ENCODE measurements around the gene SKOR1.
A peak's percentile ranks its signal among the peaks of the same experiment; 100 is the strongest.

Gene SKOR1

GRCh38 chr15:67820122-67820991 lies 5.0 kb upstream of the SKOR1 start:
- no peak for DNase-seq (ENCODE audit: low read depth)

DNA sequence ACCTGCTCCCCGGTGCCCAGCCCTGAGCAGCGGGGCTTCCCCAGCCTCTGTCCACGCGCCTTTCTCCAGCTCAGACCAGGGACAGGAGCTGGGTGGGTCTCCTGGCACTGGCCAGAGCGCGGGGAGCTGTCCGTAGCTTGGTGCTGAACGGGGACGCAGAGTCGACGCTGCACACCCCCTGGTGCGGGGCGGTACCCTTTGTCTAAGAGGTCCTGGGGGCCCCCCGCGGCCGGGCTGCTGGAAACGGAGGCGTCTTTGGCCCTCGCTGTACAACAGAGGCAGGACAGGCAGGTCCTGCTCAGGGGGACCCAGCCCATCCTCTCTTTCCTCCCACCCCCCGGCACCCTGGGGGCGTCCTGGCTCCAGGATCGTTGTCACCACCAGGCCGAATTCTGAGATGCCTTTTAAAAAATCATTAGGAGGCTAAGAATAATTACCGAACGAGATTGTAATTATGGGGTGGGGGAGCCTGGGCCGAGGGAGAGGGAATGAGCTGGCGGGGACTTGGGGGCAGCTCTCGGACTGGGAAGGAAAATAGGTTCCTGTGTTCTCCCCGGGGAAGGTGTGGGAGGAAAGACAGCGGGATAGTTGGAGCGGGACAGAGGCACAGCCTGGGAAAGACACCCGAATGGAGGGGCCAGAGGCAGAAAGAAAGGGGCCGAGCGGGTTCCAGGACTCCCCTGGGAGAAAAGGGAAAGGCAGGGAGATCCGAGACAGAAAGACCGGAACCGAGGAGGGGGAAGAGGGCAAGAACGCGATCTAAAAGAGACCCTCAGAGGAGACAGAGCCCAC lies 4.1 kb upstream of the SKOR1 start:
- peak; percentile 50 for DNase-seq (ENCODE audit: low read depth)

GRCh38 chr15:67821784-67822440 lies 3.4 kb upstream of the SKOR1 start:
- DNase-seq (ENCODE audit: low read depth), result no peak

- DNase-seq (ENCODE audit: low read depth), result no peak
Observed at GRCh38 chr15:67822537-67823313, 2.6 kb upstream of the SKOR1 start.

GRCh38 chr15:67823314-67824196 lies 1.8 kb upstream of the SKOR1 start:
- DNase-seq (ENCODE audit: low read depth), result no peak

- no peak for DNase-seq (ENCODE audit: low read depth)
Observed at GRCh38 chr15:67824197-67824968, 926 bp upstream of the SKOR1 start.

- no peak for DNase-seq (ENCODE audit: low read depth)
Observed at GRCh38 chr15:67825881-67826716, 790 bp downstream of the SKOR1 start.

GRCh38 chr15:67826717-67827561 lies 1.6 kb downstream of the SKOR1 start:
- DNase-seq (ENCODE audit: low read depth), result no peak

GRCh38 chr15:67827562-67828277 lies 2.4 kb downstream of the SKOR1 start:
- DNase-seq (ENCODE audit: low read depth), result no peak

DNA sequence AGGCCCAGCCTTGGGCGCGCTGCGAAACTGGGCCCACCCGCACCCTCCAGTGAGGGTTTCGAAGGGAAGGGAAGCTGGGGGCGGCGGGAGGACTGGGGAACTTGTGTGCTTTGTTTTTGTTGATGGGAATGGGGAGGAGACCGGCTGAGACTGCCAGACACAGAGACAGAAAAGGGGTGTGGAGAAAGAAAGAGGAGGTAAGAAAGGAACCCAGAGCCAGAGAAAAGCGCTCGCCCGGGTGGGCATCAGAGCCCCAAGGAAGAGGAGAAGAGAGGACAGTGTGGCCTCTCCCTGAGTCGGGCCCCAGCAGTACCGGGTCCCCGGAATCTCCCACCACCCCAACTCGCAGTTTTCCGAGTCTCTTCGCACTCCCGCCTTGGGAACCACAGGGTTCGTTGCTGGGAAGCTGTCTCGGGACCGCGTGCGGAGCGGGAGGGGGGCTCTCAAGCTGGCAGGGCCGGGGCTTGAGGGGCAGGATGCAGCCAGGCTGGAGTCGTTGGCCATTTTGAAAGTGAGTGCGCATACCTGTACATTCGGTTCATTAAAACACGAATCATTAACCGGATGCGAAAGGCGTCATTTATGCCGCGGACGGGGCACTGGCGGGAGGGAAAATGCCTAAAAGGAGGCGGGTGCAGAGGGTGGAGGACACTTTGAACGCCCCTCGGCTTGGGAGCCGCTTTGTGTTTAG lies 3.1 kb downstream of the SKOR1 start:
- DNase-seq (ENCODE audit: low read depth), result no peak

- no peak for DNase-seq (ENCODE audit: low read depth)
Observed at GRCh38 chr15:67828969-67829646, 3.8 kb downstream of the SKOR1 start.

DNA sequence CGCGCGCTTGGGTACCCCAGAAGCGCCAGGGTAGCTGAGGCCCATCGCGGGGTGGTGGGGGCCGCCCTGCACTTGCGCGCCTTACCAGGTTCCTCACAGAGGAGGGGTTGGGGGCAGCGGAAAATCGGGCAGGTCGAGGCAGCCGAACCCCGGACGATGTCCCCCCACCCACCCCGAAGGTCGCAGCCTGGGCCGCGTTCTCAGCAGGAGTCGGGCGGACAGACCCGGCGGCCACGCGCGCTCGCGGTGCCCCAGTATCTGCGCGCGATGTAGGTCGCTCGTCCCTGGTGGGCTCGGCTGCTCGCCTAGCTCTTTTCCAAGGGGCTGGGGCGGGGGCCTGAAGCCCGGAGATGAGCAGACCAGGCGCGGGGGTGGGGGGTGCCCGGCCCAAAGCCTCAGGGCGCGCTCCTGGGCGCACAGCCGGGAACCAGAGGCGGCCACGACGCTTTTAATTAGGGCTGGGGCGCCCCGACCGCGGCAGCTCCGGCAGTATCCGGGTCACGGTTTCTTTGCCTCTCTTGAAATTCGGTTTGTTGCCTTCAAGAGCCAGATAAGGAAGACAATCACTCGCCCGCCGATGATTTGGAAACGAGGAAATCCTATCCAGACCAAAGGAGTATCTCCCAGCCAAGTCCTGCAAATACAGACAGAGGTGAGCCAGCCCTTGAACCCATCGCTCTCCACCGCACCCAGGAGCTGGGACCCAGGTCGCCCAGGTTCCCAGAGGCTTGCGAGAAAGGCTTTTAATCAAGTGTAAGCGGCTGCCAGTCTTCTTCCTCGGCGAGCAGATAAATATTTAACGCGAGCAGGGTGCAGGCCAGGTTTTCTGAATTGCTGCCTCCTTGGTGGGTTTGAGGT lies 4.6 kb downstream of the SKOR1 start:
- no peak for DNase-seq (ENCODE audit: low read depth)

DNA sequence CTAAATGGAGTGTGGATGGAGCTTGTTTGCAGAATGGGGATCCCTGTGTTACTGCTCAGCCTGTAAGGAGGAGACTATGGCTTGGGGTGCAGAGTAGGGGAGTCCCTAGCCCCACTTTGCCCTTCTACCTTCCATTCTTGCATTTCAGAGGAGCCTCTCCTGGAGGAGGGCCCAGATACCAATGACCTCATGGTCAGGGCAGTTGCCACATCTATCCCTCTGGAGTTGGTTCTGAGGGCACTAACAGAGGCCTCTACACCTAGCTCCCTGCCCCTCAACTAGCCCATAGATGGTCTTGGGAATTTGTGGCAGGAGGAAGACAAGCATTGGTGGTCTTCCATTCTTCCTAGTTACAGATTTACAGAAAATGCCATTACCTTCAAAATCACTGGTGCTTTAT lies 6.1 kb downstream of the SKOR1 start:
- no peak for DNase-seq (ENCODE audit: low read depth)

GRCh38 chr15:67832031-67832551 lies 6.8 kb downstream of the SKOR1 start:
- no peak for DNase-seq (ENCODE audit: low read depth)

Data from iris pigment epithelial cell (primary cell).